Thyroid gland (tissue), 4 donors: ENCODE measurements around the gene MRPL14.

Experiments used
- POLR2A ChIP-seq, 2 donors: fragments of 450-650 bp; IDR thresholded peaks; one replicate each; pipeline ENCODE4 v1.6.1; 2017; ENCODE audit warnings: antibody characterized with exemption in 2 of 2, mild to moderate bottlenecking in 2 of 2, moderate library complexity in 1 of 2
- TF ChIP-seq, protein P1 (sequence below), 6 experiments: fragments of 200-600 bp in 3 of 6; fragments of 450-650 bp in 3 of 6; sonication (generic) in 3 of 6; IDR thresholded peaks; one replicate each; pipeline ENCODE4 v1.5.1; 2016 to 2019; ENCODE audit warnings: antibody characterized with exemption in 6 of 6, mild to moderate bottlenecking in 2 of 6, inconsistent platforms in 1 of 6, moderate library complexity in 1 of 6

DNA sequence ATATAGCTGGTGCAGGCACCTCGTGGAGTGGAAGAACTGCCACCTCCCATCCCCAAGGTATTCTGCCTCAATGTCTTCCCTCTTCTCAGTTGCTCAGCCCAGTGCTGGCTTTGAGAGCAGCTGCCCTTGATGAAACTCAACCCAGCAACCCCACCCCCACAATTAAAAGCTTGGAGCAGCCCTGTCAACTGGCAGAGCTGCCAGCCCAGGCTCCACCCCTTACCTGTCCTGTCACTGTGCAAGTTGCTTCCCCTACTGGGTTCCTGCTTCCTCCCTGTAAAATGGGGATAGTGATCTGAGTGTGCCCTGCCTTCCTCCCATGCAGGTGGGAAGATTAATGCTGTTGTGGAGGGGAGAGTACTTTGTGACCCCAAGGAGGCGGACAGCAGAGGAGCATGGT is 4.6 kb upstream of the MRPL14 start:
- TF ChIP-seq, protein P1, sequence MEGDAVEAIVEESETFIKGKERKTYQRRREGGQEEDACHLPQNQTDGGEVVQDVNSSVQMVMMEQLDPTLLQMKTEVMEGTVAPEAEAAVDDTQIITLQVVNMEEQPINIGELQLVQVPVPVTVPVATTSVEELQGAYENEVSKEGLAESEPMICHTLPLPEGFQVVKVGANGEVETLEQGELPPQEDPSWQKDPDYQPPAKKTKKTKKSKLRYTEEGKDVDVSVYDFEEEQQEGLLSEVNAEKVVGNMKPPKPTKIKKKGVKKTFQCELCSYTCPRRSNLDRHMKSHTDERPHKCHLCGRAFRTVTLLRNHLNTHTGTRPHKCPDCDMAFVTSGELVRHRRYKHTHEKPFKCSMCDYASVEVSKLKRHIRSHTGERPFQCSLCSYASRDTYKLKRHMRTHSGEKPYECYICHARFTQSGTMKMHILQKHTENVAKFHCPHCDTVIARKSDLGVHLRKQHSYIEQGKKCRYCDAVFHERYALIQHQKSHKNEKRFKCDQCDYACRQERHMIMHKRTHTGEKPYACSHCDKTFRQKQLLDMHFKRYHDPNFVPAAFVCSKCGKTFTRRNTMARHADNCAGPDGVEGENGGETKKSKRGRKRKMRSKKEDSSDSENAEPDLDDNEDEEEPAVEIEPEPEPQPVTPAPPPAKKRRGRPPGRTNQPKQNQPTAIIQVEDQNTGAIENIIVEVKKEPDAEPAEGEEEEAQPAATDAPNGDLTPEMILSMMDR (IDR thresholded peaks at IDR 0.05), result no peak
- TF ChIP-seq POLR2A (IDR thresholded peaks at IDR 0.05), result no peak
